IMR-90 (cell line): ENCODE data around the gene BTLA. TPM values are rescaled to one million over a fixed set of nuclear protein-coding genes. Genes with fewer than 3 reads are reported as not detected.

ENCODE experiments used
- ATAC-seq: fragments of 200-7000 bp; cut with Tn5 transposase; 2 replicates; pipeline ENCODE4 v1.9.1; 2020; ENCODE audit warnings: low read depth, mild to moderate bottlenecking, moderate library complexity
- BruUV-seq: library from RNA; stranded (reverse); fragments of 400-500 nt; replicated peaks from 2 replicates; lab custom pipeline; 2021; lab: Mats Ljungman, UMichigan
- CTCF ChIA-PET: fragments of 300-600 bp; formaldehyde crosslinking; extraction: SDS; loops from one replicate; lab custom pipeline; 2021; ENCODE audit warnings: antibody characterized with exemption; lab: Yijun Ruan, JAX
- POLR2A ChIA-PET: fragments of 300-600 bp; sonication (Branson Sonifier 250); formaldehyde crosslinking; loops from one replicate; lab custom pipeline; 2022; ENCODE audit warnings: antibody characterized with exemption; ENCODE audit not compliant: unreplicated experiment; lab: Charles Lee
- DNase-seq: peaks from one replicate; pipeline ENCODE4 v3.0.0; 2013
- H2AFZ ChIP-seq: replicated peaks from 2 replicates; pipeline ENCODE3; 2013; ENCODE audit warnings: low read length, mild to moderate bottlenecking; ENCODE audit not compliant: poor library complexity
- H2AK5ac ChIP-seq: 2 replicates; pipeline ENCODE4 v1.6.1; 2013; ENCODE audit warnings: low read depth, low read length, inconsistent platforms
- H2AK9ac ChIP-seq: replicated peaks from 2 replicates; pipeline ENCODE3; 2013; ENCODE audit warnings: mild to moderate bottlenecking, low read depth, low read length, moderate library complexity; ENCODE audit not compliant: poor library complexity
- H2BK120ac ChIP-seq: 2 replicates; pipeline ENCODE4 v1.6.1; 2013; ENCODE audit warnings: low read depth, low read length, inconsistent platforms
- H2BK15ac ChIP-seq: 3 replicates; pipeline ENCODE4 v1.6.1; 2013; ENCODE audit warnings: low read depth, low read length, inconsistent platforms
- H2BK20ac ChIP-seq: 2 replicates; pipeline ENCODE4 v1.6.1; 2013; ENCODE audit warnings: low read depth, mild to moderate bottlenecking, inconsistent platforms, low read length, moderate library complexity
- H2BK5ac ChIP-seq: 2 replicates; pipeline ENCODE4 v1.6.1; 2013; ENCODE audit warnings: mild to moderate bottlenecking, low read depth, low read length, inconsistent platforms; ENCODE audit not compliant: poor library complexity, severe bottlenecking
- H3K14ac ChIP-seq: replicated peaks from 2 replicates; pipeline ENCODE4 v1.6.1; 2013; ENCODE audit warnings: low read depth, low read length, inconsistent platforms
- H3K18ac ChIP-seq: 2 replicates; pipeline ENCODE4 v1.6.1; 2013; ENCODE audit warnings: low read depth, low read length, control low read depth
- H3K23ac ChIP-seq: 2 replicates; pipeline ENCODE4 v1.6.1; 2013; ENCODE audit warnings: low read depth, low read length, inconsistent platforms
- H3K27ac ChIP-seq: 2 replicates; pipeline ENCODE4 v1.5.1; 2013; ENCODE audit warnings: mild to moderate bottlenecking, control low read depth, low read length; ENCODE audit not compliant: insufficient read depth
- H3K27me3 ChIP-seq: 2 replicates; pipeline ENCODE4 v1.6.1; 2013; ENCODE audit warnings: low read length; ENCODE audit not compliant: control insufficient read depth, insufficient read depth
- H3K36me3 ChIP-seq: 2 replicates; pipeline ENCODE4 v1.6.1; 2013; ENCODE audit warnings: low read length, mixed read lengths; ENCODE audit not compliant: control insufficient read depth, insufficient read depth
- H3K4ac ChIP-seq: 2 replicates; pipeline ENCODE4 v1.6.1; 2013; ENCODE audit warnings: low read depth, low read length, inconsistent platforms
- H3K4me1 ChIP-seq: 2 replicates; pipeline ENCODE4 v1.6.1; 2013; ENCODE audit warnings: low read length, mixed read lengths; ENCODE audit not compliant: control insufficient read depth, insufficient read depth
- H3K4me2 ChIP-seq: 2 replicates; pipeline ENCODE4 v1.6.1; 2013; ENCODE audit warnings: low read depth, mild to moderate bottlenecking, control low read depth, low read length, moderate library complexity
- H3K4me3 ChIP-seq: 2 replicates; pipeline ENCODE4 v1.5.1; 2013; ENCODE audit warnings: low read depth, mild to moderate bottlenecking, control low read depth, low read length, moderate library complexity; ENCODE audit not compliant: insufficient read depth
- H3K56ac ChIP-seq: 2 replicates; pipeline ENCODE4 v1.6.1; 2013; ENCODE audit warnings: low read length, inconsistent platforms; ENCODE audit not compliant: insufficient read depth; ENCODE audit errors: extremely low read depth
- H3K79me1 ChIP-seq, 2 experiments: 2 replicates each; pipeline ENCODE4 v1.6.1; 2013; ENCODE audit warnings: low read length in 2 of 2, inconsistent platforms in 1 of 2, low read depth in 1 of 2
- H3K9ac ChIP-seq: 2 replicates; pipeline ENCODE4 v1.6.1; 2013; ENCODE audit warnings: low read depth, low read length, control low read depth
- H3K9me1 ChIP-seq: 2 replicates; pipeline ENCODE4 v1.6.1; 2013; ENCODE audit warnings: low read length, inconsistent platforms; ENCODE audit not compliant: insufficient read depth
- H3K9me3 ChIP-seq: 2 replicates; pipeline ENCODE4 v1.6.1; 2013; ENCODE audit warnings: low read length; ENCODE audit not compliant: control insufficient read depth, insufficient read depth
- H4K20me1 ChIP-seq: 2 replicates; pipeline ENCODE4 v1.6.1; 2013; ENCODE audit warnings: low read length, inconsistent platforms; ENCODE audit not compliant: insufficient read depth
- H4K5ac ChIP-seq: 2 replicates; pipeline ENCODE4 v1.6.1; 2013; ENCODE audit warnings: mild to moderate bottlenecking, low read depth, low read length, control low read depth
- H4K8ac ChIP-seq, 2 experiments: 2 replicates each; pipeline ENCODE4 v1.6.1; 2013; ENCODE audit warnings: low read depth in 2 of 2, low read length in 2 of 2, control low read depth in 1 of 2, inconsistent platforms in 1 of 2
- H4K91ac ChIP-seq: 2 replicates; pipeline ENCODE4 v1.6.1; 2013; ENCODE audit warnings: low read depth, low read length, inconsistent platforms; ENCODE audit not compliant: insufficient read depth
- CEBPB ChIP-seq: IDR thresholded peaks from 2 replicates; pipeline ENCODE4 v1.6.1; 2012; ENCODE audit warnings: low read depth, low read length, improper control_type of control experiment
- MAFK ChIP-seq: IDR thresholded peaks from 2 replicates; pipeline ENCODE4 v1.6.1; 2012; ENCODE audit warnings: low read depth, low read length, improper control_type of control experiment
- MXI1 ChIP-seq: IDR thresholded peaks from 2 replicates; pipeline ENCODE4 v1.6.1; 2012; ENCODE audit warnings: low read depth, mild to moderate bottlenecking, low read length, moderate library complexity, borderline replicate concordance
- RCOR1 ChIP-seq: IDR thresholded peaks from 2 replicates; pipeline ENCODE4 v1.6.1; 2012; ENCODE audit warnings: mild to moderate bottlenecking, low read length, improper control_type of control experiment; ENCODE audit not compliant: insufficient replicate concordance
- RFX5 ChIP-seq: IDR thresholded peaks from 2 replicates; pipeline ENCODE4 v1.8.0; 2012; ENCODE audit warnings: low read depth, mild to moderate bottlenecking, low read length, moderate library complexity
- SMC3 ChIP-seq: fragments of 150-350 bp; IDR thresholded peaks from 2 replicates; pipeline ENCODE4 v1.6.1; 2016; ENCODE audit warnings: low read depth, mild to moderate bottlenecking, antibody characterized with exemption, low read length, moderate library complexity
- WGBS, 2 experiments: methylation state at CpG; one replicate each; pipeline versions ENCODE4 v1.1.5 to v1.1.7; 2013; ENCODE audit warnings: missing lambda C conversion rate in 2 of 2; ENCODE audit not compliant: insufficient read length in 1 of 2; ENCODE audit errors: extremely low coverage in 2 of 2; 5-methylcytosine and 5-hydroxymethylcytosine counted together
- dilution Hi-C: fragments of 300-500 bp; cut with HindIII; formaldehyde crosslinking; loops from one replicate; pipeline ENCODE4 v1.14.3; 2018; ENCODE audit warnings: low sequenced_read_pairs; ENCODE audit not compliant: unreplicated experiment
- in situ Hi-C: fragments of 300-500 bp; cut with MboI; formaldehyde crosslinking; loops from 3 replicates; pipeline ENCODE4 v1.14.3; 2019; ENCODE audit warnings: low sequenced_read_pairs, inconsistent platforms, mixed read lengths
- intact Hi-C: fragments of 100-400 bp; cut with micrococcal nuclease; formaldehyde crosslinking; loops from 2 replicates; pipeline ENCODE4 v1.10.0; 2022
- polyA plus RNA-seq, 3 experiments: library from polyadenylated mRNA; depleted of rRNA; stranded (reverse); fragments of >200 nt; gene quantifications; 2 replicates each; pipeline ENCODE4 v1.2.3, GENCODE V29; 2012; ENCODE audit warnings: low replicate concordance in 1 of 3
- total RNA-seq: library from RNA; depleted of rRNA; stranded (reverse); fragments of >200 nt; gene quantifications from 2 replicates; pipeline ENCODE4 v1.2.3, GENCODE V29; 2012
- TF ChIP-seq, protein P1 (sequence below): conservative IDR thresholded peaks from 2 replicates; pipeline ENCODE4 v1.5.1; 2012; ENCODE audit warnings: mild to moderate bottlenecking, low read depth, low read length, improper control_type of control experiment

Gene BTLA
- total and polyA plus RNA-seq, 2 of the 4 experiments (the other 2 are of a cell fraction): not detected

DNA sequence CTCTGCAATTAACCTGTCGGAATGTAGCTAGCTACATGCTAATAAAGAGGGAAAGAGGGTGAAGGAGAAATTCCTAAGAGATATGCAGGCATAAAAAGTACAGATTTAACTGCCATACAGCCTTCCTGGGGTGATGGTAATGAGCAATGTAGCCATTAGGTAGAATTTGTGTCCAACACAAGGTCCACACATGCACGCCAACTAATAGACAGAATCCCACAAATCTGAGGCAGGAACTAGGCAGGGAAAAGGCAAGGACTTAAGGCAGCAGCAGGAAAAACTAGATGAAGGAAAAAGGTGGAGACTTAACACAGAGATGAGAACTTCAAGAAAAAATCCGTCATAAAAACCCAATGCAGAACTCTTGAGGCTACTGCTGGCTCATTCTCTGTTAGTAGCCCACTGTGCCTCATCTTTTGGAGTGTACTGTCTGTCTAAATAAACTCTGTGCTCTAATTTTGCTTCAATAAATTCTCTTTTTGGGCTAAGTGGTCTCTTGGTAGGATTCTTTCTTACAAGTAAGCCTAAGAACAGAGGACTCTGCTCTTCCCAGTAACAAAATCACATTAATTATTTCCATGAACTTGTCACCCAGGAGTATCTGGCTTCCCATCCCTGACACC is 81.5 kb downstream of the BTLA start:
- H2AK5ac ChIP-seq: no peak overlapping the region
- no peak overlapping the region for H4K91ac ChIP-seq
- H3K27me3 ChIP-seq: no peaks in the 10 kb centered on the region; the same call in 1 of the 2 replicates
- no peak overlapping the region for H3K4ac ChIP-seq
- dilution Hi-C loops: no loop called here
- no peaks in the 10 kb centered on the region for H3K4me1 ChIP-seq
- H4K8ac ChIP-seq: no peak overlapping the region
- no peak overlapping the region for H4K5ac ChIP-seq
- H2BK20ac ChIP-seq: no peak overlapping the region
- no peak overlapping the region for H3K4me2 ChIP-seq
- no peak overlapping the region for H2AFZ ChIP-seq
- H3K23ac ChIP-seq: no peak overlapping the region
- H3K27ac ChIP-seq: no peak overlapping the region
- DNase-seq (no peak), ATAC-seq (no peak)
- in situ Hi-C loops: no loop called here
- H3K18ac ChIP-seq: no peak overlapping the region
- CTCF ChIA-PET: no interaction called here
- H3K9ac ChIP-seq: no peak overlapping the region
- no peaks in the 10 kb centered on the region for H4K20me1 ChIP-seq
- TF ChIP-seq RCOR1: no peak
- no peak for TF ChIP-seq SMC3
- TF ChIP-seq, protein P1, sequence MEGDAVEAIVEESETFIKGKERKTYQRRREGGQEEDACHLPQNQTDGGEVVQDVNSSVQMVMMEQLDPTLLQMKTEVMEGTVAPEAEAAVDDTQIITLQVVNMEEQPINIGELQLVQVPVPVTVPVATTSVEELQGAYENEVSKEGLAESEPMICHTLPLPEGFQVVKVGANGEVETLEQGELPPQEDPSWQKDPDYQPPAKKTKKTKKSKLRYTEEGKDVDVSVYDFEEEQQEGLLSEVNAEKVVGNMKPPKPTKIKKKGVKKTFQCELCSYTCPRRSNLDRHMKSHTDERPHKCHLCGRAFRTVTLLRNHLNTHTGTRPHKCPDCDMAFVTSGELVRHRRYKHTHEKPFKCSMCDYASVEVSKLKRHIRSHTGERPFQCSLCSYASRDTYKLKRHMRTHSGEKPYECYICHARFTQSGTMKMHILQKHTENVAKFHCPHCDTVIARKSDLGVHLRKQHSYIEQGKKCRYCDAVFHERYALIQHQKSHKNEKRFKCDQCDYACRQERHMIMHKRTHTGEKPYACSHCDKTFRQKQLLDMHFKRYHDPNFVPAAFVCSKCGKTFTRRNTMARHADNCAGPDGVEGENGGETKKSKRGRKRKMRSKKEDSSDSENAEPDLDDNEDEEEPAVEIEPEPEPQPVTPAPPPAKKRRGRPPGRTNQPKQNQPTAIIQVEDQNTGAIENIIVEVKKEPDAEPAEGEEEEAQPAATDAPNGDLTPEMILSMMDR: no peak
- TF ChIP-seq CEBPB: no peak
- TF ChIP-seq MXI1: no peak
- no peak for TF ChIP-seq RFX5
- no peak for TF ChIP-seq MAFK
- H3K9me3 ChIP-seq: no peaks in the 10 kb centered on the region
- no peak overlapping the region for H2BK15ac ChIP-seq
- 0 out of 2 replicates have a peak, but pooled peaks cover 3% of the 10 kb centered on the region for H3K9me1 ChIP-seq
- H3K14ac ChIP-seq: no peak overlapping the region
- BruUV-seq: no TSS peak
- 86% methylated on average over 1 of the region's 3 CpGs; no CpG with 5 or more reads in 1 of the 2 experiments for WGBS, 2 experiments
- no peak overlapping the region for H2AK9ac ChIP-seq
- H2BK5ac ChIP-seq: no peak overlapping the region
- H3K4me3 ChIP-seq: no peak overlapping the region
- H3K79me1 ChIP-seq: no peaks in the 10 kb centered on the region
- POLR2A ChIA-PET: no interaction called here
- intact Hi-C loops: no loop called here
- no peaks in the 10 kb centered on the region for H3K36me3 ChIP-seq
- H3K56ac ChIP-seq: no peak overlapping the region
- no peak overlapping the region for H2BK120ac ChIP-seq
